ENCODE measurements around the gene XXYLT1.

DNA sequence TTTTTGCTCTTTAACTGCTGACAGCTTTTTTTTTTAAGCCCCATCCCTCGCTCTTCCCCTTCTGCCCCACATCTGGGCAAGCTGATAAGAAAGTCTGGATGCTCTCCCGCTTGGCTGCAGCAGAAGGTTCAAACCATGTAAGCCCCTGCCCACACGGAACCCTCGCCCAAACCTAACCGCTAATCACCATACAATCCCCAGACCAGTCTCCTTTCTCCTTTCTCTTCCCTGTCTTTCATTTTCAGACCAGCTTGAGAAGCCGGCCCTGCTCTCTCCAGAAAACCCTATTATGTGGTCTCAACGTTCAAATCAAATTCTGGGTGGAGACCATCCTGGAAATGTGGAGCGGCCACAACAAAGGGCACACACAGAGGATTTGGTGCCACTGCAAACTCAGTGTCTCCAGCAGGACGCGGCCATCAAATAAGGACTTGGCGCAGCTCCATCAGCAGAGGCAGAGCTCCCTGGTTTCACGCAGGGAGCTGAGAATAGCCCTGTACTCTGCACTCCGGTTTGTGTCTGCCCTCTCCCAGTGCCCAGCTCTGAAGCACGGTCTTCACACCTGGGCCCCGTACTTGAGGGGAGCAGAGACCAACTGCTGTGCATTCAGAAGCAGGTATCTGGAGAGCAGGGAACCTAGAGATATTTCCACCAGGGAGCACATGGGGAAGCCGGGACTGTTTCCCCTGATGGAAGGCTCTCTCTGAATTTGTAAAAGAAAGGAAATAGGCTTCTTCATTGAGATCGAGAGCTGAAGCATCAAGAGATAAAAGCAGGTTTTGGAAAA is 92.6 kb downstream of the XXYLT1 start:
- TF ChIP-seq, protein P1, sequence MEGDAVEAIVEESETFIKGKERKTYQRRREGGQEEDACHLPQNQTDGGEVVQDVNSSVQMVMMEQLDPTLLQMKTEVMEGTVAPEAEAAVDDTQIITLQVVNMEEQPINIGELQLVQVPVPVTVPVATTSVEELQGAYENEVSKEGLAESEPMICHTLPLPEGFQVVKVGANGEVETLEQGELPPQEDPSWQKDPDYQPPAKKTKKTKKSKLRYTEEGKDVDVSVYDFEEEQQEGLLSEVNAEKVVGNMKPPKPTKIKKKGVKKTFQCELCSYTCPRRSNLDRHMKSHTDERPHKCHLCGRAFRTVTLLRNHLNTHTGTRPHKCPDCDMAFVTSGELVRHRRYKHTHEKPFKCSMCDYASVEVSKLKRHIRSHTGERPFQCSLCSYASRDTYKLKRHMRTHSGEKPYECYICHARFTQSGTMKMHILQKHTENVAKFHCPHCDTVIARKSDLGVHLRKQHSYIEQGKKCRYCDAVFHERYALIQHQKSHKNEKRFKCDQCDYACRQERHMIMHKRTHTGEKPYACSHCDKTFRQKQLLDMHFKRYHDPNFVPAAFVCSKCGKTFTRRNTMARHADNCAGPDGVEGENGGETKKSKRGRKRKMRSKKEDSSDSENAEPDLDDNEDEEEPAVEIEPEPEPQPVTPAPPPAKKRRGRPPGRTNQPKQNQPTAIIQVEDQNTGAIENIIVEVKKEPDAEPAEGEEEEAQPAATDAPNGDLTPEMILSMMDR (IDR thresholded peaks at IDR 0.05): no peak
- no peak for TF ChIP-seq POLR2A (IDR thresholded peaks at IDR 0.05)
